Hepatocyte (in vitro differentiated cells): ENCODE results near the gene NR1D1.

Experiments used
- EZH2 ChIP-seq: fragments of 200-600 bp; sonication (generic); IDR thresholded peaks from 2 replicates; pipeline ENCODE4 v1.6.1; 2016; ENCODE audit warnings: antibody characterized with exemption, mild to moderate bottlenecking, borderline replicate concordance
- EZH2phosphoT487 ChIP-seq: fragments of 200-600 bp; sonication (generic); IDR thresholded peaks from one replicate; pipeline ENCODE4 v1.6.1; 2018; ENCODE audit warnings: antibody characterized with exemption, mild to moderate bottlenecking, low read depth, moderate library complexity; ENCODE audit not compliant: unreplicated experiment, severe bottlenecking
- TF ChIP-seq, protein P1 (sequence below): fragments of 200-600 bp; sonication (generic); IDR thresholded peaks from 2 replicates; pipeline ENCODE4 v1.5.1; 2016; ENCODE audit warnings: antibody characterized with exemption, mild to moderate bottlenecking; ENCODE audit not compliant: poor library complexity

GRCh38 chr17:40111221-40112128, 11.1 kb upstream of the NR1D1 start:
- TF ChIP-seq, protein P1, sequence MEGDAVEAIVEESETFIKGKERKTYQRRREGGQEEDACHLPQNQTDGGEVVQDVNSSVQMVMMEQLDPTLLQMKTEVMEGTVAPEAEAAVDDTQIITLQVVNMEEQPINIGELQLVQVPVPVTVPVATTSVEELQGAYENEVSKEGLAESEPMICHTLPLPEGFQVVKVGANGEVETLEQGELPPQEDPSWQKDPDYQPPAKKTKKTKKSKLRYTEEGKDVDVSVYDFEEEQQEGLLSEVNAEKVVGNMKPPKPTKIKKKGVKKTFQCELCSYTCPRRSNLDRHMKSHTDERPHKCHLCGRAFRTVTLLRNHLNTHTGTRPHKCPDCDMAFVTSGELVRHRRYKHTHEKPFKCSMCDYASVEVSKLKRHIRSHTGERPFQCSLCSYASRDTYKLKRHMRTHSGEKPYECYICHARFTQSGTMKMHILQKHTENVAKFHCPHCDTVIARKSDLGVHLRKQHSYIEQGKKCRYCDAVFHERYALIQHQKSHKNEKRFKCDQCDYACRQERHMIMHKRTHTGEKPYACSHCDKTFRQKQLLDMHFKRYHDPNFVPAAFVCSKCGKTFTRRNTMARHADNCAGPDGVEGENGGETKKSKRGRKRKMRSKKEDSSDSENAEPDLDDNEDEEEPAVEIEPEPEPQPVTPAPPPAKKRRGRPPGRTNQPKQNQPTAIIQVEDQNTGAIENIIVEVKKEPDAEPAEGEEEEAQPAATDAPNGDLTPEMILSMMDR: peak; percentile 83
- TF ChIP-seq EZH2: no peak
- TF ChIP-seq EZH2phosphoT487: no peak
